ENCODE data around the gene FBXO24.
A peak's percentile ranks its signal among the peaks of the same experiment; 100 is the strongest.

- TF ChIP-seq POLR2A (IDR thresholded peaks at IDR 0.05) (no peak), CTCF (IDR thresholded peaks at IDR 0.05) (peak in 3 of 4 experiments; percentile 23 to 31 (median 28)), EP300 (IDR thresholded peaks at IDR 0.05) (no peak), POLR2AphosphoS5 (IDR thresholded peaks at IDR 0.05) (peak in 2 of 4 donors; percentile 15 to 45)
Measured at GRCh38 chr7:100568896-100569844, 17.0 kb upstream of the FBXO24 start.
